Activated naive CD4-positive, alpha-beta T cell treated with Interleukin-2 at 50 U/mL for 16 hours (primary cell): Measurements from ENCODE around the gene PLVAP.

Experiments used
- DNase-seq: peaks from one replicate; pipeline ENCODE4 v3.0.0-alpha.2; 2020

PLVAP gene, protein sequence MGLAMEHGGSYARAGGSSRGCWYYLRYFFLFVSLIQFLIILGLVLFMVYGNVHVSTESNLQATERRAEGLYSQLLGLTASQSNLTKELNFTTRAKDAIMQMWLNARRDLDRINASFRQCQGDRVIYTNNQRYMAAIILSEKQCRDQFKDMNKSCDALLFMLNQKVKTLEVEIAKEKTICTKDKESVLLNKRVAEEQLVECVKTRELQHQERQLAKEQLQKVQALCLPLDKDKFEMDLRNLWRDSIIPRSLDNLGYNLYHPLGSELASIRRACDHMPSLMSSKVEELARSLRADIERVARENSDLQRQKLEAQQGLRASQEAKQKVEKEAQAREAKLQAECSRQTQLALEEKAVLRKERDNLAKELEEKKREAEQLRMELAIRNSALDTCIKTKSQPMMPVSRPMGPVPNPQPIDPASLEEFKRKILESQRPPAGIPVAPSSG

DNA sequence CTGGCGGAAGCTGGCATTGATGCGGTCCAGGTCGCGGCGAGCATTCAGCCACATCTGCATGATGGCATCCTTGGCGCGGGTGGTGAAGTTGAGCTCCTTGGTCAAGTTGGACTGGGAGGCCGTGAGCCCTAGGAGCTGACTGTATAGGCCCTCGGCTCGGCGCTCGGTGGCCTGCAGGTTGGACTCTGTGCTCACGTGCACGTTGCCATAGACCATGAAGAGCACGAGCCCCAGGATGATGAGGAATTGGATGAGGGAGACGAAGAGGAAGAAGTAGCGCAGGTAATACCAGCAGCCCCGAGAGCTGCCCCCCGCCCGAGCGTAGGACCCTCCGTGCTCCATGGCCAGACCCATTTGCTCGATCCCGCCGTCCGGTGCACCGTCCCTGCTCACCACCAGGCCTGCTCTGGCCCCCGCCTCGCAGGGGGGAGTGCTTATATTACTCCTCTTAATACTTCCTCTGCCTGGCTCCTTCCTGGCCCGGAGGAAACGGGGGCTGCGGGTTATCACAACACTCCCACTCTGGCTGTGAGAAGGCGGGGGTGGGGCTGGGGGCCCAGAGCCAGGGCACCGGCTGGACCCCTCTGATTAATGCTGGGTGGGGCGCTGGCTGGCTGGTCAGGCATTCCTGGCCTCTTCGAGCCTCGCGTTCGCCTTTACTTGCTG lies at the start of gene PLVAP:
Gene PLVAP (minus strand): TSS at position 408 of the 666 bp plus-strand sequence. CDS start 54 bp downstream, at position 354.
- DNase-seq = no peak

DNA sequence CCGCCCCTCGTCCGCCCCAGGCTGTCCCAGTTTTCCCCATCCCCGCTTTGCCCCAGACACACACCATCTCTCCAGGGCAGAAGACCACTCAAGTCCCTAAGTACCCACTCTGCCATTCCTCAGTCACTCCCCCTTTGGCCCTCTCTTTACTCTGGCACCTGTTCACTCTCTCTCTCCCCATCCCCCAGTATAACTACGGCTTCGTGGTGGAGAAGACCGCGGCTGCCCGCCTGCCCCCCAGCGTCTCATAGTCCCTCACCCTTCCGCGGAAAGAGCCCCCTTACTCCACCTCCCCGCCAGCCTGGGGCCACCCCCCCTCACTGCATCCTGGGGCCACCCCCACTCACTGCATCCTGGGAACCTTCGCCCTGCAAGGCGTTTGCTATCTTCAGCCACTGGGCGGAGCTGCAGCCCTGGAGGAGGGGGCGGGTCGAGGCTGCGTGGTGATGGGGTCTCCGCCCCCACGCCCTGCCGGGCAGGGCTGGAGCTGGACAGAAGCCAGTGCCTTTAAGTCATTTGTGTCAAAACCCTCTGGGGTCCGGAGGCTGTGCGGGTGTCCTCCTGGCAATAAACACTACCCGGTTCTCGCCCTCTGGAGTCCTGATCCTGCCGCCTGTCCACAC lies 47.7 kb upstream of the PLVAP start:
- DNase-seq = peak; percentile 15

DNA sequence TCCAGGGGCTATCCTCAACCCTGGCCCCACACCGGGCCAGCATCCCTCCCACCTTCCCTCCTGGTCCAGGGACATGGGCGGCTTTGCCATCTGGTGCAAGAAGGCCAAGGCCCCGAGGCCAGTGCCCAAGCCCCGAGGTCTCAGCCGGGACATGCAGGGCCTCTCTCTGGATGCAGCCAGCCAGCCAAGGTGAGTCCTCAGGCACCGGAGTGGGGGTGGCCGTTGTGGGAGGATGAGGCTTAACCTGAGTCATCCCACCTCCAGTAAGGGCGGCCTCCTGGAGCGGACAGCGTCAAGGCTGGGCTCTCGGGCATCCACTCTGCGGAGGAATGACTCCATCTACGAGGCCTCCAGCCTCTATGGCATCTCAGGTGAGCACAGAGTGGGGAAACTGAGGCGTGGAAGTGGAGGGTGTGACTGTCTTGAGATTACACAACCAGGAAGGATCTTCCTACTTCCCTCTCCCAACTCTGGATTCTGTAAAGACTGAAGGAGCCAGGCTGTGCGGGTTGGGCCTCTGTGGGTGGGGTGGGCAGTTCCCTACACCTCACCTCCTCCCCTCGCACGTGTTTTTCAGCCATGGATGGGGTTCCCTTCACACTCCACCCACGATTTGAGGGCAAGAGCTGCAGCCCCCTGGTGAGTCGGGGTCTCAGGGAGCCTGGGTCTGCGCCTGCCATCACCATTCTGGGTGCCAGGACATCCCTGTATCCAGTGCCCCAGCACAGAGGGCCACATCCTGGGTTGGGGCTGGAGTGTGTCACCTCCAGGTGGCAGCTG lies 46.5 kb upstream of the PLVAP start:
- DNase-seq = no peak

DNA sequence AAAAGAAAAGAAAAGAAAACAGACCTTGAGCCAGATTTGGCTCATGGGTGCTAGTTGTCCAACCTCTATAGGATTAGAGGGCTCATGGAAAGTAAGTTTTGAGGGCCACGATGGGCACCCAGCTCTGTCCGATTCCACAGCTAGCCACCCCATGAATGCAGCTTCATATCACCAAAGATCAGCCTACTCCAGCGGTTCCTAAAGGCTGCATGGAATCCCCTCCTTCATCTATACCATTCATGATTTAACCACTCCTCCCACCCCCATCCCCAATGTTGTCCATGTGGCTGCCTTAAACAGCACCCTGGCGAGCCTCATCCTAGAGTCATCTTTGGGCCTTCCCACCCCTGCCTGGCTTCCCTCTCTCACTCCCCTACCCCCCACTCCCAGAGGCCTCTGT lies 44.8 kb upstream of the PLVAP start:
- DNase-seq = no peak

DNA sequence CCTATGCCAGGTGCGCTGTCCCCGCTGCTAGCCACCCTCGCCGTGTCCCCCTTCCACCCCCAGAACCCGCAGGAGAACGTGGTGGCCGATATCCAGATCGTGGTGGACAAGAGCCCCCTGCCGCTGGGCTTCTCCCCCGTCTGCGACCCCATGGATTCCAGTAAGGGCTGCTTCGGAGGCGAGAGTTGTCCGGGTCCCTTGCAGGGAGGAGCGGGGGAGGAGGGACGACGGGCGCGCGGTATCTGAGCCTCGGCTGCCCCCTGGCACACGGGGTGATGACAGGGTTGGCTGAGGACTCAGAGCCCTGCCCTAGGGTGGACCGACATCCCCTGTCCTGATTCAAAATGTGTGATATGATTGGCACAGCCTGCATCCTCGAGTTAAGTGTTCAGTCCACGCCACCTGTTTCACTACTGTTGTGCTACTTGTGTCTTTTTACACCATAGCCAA lies 43.4 kb upstream of the PLVAP start:
- DNase-seq = peak; percentile 27

DNA sequence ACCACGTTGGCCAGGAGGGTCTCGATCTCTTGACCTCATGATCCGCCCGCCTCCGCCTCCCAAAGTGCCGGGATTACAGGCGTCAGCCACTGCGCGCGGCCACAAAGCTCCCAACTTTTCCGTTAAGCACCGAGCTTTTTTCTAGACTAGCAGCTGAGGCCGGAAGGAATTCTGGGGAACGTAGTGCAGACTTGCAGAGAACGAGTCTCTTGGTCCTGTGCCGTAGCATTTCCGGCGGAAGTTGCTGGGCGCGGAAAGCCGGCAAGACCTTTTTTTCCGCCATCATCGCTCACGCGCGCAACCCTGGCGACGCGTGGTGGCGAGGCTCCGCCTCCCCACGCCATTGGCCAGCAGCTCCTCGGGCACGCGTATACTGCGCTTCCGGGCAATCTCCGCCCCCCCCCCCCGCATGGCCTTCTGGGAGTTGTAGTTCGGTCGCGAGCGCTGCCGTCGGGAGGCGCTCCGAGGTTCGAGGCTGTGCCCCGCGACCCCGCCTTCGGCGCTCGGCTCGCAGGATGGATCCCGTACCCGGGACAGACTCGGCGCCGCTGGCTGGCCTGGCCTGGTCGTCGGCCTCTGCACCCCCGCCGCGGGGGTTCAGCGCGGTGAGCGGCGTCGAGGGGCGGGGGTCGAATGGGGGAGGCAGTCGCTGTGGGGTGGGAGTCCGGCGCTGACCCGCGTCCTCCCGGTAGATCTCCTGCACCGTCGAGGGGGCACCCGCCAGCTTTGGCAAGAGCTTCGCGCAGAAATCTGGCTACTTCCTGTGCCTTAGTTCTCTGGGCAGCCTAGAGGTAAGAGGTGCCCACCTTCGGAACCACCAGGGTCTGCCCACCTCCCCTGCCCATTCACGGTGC lies 42.7 kb upstream of the PLVAP start, which contains the start of gene MVB12A:
Gene MVB12A (plus strand): TSS at position 427 of the 854 bp plus-strand sequence. CDS start 89 bp downstream, at position 516.
- DNase-seq = peak; percentile 96

DNA sequence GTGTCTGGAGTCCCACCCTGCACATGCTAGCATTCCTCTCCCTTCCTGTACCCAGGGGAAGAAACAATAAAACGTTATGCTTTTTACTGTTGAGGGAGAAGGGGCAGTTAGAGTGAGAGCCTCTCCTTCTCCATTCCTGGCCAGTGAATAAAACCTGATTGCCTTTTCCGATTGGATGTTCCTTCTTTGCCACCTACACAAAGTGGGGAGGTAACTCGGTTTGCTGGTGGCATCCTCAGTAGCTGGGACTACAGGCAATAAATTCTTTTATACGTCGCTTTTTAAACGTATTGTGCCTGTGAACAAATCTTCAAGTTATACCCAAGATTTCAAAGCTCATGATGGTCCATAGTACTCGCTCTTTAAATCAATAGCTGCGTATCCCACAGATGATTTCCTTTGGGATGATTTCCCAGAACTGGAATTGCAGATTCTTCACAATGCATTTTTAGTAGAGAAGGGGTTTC lies 42.0 kb upstream of the PLVAP start:
- no peak for DNase-seq

DNA sequence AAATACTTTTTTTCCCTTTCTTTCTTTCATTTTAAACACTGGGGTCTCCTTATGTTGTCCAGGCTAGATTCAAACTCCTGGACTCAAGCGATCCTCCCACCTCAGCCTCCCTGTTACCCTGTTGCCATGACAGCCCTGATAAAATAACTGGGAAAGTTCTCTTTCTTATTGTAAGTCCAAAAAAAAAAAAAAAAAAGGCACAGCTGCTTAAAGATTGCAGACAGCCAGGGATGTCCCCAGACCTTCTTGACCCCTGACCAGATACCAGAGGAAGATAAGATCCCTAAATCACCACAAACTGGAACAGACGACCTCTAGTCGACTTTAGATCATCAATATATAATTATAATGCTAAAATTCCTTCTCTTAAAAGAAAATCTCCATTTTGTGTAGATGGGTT lies 41.6 kb upstream of the PLVAP start:
- DNase-seq = no peak

DNA sequence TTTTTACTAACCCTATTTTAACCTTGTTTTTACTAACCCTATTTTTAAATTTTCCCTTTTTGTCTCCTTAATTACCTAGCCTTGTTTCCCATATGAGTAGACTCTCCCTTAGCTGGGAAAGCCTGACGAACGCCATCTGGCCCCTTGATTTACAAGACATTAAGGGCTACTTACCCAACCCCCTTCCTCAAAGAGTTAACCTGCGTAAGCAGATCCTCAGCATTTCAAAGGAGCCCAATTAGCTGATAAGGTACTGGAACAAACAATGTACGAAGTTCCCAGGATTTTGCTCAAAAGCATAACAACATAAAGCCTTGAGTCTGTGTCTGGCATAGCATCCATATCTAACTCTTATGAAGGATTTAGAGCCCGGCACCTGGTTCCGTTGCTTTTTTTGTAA lies 38.0 kb upstream of the PLVAP start:
- no peak for DNase-seq

DNA sequence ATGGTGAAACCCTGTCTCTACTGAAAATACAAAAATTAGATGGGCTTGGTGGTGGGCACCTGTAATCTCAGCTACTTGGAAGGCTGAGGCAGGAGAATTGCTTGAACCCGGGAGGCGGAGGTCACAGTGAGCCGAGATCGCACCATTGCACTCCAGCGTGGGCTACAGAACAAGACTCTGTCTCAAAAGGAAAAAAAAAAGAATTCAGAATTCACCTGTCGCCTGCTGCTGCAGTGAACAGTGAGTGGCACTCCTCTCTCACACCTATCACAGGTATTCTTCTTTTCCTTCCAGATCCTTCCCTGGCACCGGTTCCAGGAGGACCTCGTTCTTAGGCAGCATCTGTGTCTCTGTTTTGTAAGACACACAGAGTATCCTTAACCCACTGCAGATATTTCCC lies 37.0 kb upstream of the PLVAP start:
- DNase-seq = no peak

DNA sequence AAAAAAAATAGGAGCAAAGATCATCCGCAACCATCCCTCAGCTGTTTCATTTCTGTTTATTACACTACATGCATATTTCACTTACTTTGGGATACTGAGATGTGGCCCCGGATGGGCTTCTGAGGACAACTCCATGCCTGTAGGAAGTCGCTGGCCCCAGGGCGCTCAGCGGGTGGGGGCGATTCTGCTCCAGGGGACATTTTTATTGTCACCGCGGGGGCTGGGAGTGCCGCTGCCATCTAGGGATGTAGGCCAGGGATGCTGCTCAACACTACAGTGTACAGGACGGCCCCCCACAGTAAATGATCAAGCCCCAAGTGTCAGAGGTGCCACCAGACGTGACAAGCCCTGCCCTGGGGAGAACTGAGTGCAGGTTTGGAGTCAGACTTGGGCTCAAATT lies 34.7 kb upstream of the PLVAP start:
- no peak for DNase-seq

DNA sequence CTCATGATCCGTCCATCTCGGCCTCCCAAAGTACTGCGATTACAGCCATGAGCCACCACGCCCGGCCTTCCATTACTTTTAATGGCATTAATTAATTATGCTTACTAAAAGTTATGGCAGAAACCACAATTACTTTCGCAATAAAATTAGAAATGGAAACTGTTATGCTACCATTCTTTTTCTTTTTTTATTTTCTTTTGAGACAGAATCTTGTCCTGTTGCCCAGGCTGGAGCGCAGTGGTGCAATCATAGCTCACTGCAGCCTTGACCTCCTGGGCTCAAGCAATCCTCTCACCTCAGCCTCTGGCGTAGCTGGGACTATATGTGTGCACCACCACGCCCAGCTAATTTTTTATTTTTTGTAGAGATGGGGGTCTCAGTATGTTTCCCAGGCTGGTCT lies 32.8 kb upstream of the PLVAP start:
- DNase-seq = no peak

DNA sequence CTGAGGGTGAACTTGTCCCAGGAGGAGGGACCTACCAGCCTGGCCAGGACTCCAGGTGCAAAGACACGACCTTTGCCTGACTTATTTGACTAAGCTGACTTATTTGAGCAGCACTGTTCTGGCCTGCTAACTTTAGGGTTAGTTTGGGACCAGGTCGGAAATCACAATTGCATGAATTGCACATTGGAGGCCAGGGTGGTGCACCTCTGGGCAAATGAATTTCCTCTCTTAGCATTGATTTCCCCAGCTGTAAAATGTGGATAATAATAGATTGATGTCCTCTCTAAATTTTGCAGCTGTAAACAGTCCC lies 29.7 kb upstream of the PLVAP start:
- no peak for DNase-seq

DNA sequence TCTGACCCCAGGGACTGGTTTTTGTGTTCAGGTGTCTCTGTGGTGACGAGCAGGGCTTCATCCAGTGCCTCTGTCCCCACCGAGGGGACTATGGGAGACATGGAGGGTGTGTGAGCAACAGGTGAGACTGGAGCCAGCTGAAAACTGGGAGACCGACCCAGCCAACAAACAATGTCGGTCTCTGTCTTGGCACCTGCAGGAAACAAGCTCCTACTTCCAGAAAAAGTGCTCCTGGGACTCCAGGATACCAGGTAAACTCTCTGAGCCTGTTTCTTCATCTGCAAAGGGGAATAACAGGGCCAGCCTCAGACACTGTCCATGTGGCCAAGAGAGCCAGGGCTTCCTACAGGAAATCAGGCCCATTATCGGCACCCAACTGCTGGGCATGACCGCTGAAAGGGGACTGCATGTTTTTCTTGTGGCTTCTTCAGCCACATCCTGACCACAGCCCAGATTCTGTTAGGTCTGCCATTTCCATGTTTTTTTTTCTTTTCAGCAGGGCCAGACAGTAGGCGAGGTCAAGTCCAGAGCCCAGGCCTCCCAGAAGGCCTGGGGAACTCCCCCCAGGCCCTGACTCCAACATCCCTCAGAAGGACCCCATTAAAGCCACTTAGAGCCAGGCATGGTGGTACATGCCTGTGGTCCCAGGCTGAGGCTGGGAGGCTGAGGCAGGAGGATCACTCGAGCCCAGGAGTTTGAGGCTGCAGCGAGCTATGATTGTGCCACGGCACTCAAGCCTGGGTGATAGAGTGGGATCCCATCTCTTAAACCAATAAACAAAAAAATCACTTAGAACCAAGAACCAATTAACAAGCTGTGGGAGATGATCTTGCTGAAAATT lies 29.1 kb upstream of the PLVAP start:
- peak; percentile 13 for DNase-seq

DNA sequence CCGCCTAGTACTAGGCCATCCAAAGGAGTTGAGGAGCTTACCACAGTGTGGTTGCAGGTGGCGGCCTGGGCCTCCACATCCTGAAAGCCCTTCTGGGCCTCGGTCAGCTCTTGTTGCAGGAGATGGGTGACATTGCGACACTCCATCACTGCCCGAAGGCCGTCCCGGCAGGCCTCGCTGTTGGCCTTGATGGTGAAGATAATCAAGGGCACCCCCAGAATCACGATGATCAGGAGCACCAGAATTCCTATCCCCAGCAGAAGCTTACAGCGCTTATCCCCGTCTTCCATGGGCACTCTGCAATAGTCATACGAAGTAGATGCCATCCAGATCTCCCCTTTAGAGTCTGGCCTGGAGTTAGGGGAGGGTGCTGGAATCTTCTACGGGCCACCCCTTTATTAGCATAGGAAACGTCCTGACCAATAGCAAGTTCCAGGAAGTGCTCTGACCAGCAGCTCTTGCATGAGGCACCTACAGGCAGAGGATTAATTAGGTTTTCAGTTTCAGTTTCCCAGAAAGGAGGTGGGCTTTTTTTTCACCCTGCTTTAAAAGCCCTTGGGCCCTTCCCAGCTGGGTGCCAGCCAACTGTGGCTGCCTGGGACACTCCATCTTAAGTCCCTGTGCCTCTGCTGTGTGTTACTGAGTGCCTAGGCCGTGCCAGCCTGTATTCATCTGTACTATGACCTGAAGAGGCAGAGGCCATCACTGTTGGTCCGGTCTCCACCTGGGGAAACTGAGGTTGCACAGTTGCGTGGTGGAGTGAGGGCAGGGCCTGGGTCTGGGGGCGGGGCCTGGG lies 28.3 kb upstream of the PLVAP start, which contains the start of gene BST2:
Gene BST2 (minus strand): TSS at position 381 of the 796 bp plus-strand sequence. CDS start 55 bp downstream, at position 326.
- peak; percentile 48 for DNase-seq

DNA sequence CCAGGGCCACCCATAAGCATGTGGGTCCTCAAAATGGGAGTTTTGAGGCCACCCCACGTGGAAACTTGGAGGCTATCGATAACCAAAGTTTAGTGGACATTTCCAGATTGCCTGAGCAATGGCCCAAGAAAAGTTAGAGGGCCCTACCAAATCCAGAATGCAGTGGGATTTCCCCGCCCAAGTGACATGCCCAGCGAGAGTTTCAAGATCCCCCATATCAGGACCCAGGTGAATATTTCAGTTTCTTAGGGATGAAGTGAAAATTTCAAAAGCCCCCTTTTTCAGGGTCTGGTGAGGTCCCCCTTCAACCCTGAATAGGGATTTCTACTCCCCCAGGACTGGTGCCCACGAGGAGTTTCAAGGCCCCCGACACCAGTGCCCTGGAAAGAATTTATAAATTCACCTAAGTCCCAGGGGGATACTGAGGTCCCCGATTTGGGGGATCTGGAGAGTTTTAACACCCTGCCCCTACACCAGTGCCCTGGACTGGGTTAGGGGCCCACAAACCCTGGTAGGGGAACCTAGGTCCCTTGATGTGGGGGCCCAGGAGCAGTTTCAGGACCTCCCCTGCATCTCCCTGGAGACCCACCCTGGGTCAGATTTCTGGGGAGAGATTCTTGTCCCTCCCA lies 27.6 kb upstream of the PLVAP start:
- DNase-seq = peak; percentile 10

DNA sequence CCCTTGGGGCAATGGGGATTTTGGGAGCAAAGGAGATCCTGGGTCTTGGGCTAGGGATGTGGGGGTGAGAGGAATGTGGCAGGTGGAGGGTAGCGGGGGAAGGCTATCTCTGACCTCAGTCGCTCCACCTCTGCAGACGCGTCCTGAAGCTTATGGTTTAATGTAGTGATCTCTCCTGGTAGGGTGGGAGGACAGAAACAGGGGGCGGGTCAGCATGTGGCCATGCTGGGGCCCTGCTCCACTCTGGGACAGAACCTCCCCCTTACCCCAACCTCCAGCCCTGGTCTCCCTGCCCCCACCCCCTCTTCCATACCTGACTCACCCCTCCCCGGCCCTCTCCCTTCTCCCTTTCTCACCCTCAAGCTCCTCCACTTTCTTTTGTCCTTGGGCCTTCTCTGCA lies 26.9 kb upstream of the PLVAP start:
- peak; percentile 16 for DNase-seq

DNA sequence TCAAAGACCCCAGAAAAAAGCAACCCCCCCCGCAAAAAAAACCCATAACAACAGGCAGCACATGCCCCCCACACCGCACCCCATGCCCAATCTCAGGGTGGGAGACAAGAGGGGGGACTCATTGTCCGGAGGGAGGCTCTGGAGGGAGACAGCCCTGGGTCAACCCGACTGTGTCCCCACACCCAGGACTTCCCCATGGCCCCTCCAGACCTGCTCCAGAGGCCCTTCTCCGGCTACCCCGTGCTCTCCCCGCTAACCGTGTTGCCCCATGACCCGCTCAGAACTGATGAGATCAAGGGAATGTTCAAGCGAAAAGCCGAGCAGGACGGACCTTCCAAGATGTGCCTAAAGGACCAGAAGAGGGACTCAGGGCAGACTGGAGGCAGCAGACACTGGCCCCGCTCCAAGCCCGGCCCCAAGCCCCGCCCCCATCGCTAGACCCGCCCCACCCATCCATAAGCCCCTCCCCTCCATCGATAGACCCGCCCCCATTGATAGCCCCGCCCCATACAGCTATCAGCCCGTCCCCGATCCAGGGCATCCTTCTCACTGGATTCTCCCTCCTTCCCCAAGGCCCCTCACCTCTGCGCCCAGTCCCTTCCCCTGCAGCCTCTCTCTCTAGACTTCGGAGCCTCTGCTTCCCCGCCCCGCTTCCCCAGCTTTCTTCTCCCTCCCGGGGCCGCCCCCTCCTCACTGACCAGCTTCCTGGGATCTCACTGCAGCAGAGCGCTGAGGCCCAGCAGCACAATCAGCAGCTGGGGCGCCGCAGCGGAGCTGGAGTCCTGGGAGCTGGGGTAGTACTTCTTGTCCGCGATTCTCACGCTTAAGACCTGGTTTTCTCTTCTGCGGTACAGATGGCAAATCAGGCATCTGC lies 26.1 kb upstream of the PLVAP start:
- peak; percentile 35 for DNase-seq
